Measurements from ENCODE around the gene ATP7B. TPM values are rescaled to one million over a fixed set of nuclear protein-coding genes. Genes with fewer than 3 reads are reported as not detected.

Gene ATP7B
- total RNA-seq, 1 donor from 2014 or later = 3.8 TPM

DNA sequence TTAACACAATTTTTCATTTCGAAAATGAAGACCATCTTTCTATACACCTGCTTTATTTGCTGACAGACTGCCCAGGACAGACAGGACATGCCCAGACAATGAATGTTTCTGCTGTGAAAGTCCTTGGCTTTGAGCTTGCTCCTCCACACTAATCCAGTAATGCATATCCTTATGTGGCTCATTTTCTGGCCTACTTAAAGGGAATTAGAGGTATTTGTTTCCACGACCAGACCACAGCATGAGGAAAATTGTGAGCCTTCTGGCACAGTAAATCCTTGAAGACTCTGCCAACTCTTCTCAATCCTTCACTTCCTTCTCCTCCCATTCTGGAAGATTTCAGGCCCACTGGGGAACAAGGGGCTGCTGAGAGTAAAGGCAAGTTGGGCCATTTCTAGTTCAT, 123.8 kb downstream of the ATP7B start:
- TF ChIP-seq, protein P1, sequence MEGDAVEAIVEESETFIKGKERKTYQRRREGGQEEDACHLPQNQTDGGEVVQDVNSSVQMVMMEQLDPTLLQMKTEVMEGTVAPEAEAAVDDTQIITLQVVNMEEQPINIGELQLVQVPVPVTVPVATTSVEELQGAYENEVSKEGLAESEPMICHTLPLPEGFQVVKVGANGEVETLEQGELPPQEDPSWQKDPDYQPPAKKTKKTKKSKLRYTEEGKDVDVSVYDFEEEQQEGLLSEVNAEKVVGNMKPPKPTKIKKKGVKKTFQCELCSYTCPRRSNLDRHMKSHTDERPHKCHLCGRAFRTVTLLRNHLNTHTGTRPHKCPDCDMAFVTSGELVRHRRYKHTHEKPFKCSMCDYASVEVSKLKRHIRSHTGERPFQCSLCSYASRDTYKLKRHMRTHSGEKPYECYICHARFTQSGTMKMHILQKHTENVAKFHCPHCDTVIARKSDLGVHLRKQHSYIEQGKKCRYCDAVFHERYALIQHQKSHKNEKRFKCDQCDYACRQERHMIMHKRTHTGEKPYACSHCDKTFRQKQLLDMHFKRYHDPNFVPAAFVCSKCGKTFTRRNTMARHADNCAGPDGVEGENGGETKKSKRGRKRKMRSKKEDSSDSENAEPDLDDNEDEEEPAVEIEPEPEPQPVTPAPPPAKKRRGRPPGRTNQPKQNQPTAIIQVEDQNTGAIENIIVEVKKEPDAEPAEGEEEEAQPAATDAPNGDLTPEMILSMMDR (IDR thresholded peaks at IDR 0.05; ENCODE audit: borderline replicate concordance) = no peak
- Histone ChIP-seq H3K27me3 (ENCODE audit: low read depth) (no peaks in the 10 kb centered on the region), H3K9me3 (replicated peaks) (peaks cover 4% of the 10 kb centered on the region), H3K4me3 (no peak overlapping the region), H3K27ac (replicated peaks) (no peak overlapping the region), H3K4me1 (no peaks in the 10 kb centered on the region), H3K36me3 (no peaks in the 10 kb centered on the region)
- no peak for DNase-seq
- intact Hi-C loops (cut with micrococcal nuclease) = no loop called here

DNA sequence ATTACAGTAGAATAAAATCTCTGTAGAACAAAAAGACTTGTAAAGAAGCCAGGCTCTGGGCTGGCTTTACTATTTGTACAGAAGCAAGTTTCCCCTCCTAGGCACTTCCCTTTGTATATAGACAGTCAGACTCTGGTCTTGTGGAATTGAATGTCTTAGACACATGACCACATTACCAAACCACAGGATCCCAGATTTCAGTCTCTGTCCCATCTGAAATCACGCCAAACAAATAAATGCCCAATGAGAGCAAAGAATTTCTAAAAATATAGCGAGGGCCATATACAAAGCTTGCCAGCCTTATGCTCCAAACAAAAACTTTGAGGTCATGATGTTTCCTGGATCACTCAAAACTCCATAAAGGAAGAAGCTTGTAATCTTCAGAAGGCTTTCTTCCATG, 125.6 kb downstream of the ATP7B start:
- intact Hi-C loops (cut with micrococcal nuclease) = no loop called here
- Histone ChIP-seq H3K27ac (replicated peaks) (no peak overlapping the region), H3K4me1 (no peaks in the 10 kb centered on the region), H3K27me3 (ENCODE audit: low read depth) (no peaks in the 10 kb centered on the region), H3K36me3 (no peaks in the 10 kb centered on the region), H3K9me3 (replicated peaks) (peaks cover 11% of the 10 kb centered on the region), H3K4me3 (no peak overlapping the region)
- no peak for DNase-seq
- TF ChIP-seq, protein P1 (IDR thresholded peaks at IDR 0.05; ENCODE audit: borderline replicate concordance) = no peak

DNA sequence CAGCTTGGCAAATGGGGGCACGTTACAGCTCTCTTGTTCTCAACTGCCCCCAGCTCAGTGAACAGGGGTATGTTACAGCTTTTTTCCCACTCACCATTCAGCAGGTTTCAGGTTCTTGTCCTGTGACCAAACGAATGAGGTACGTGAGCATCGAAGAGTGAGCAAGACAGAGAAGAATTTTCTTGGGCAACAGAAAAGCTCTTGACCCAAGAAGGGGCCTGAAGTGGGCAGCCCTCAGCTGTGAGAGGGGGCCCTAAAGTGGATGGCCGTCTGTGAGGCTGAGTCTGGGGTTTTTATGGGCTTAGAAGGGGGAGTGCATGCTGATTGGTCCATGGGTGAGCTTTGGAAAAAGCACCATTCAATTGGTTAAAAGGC, 128.0 kb downstream of the ATP7B start:
- intact Hi-C loops (cut with micrococcal nuclease) = no loop called here
- H3K9me3 ChIP-seq (replicated peaks) = peaks cover 11% of the 10 kb centered on the region
- no peak overlapping the region for H3K27ac ChIP-seq (replicated peaks)
- TF ChIP-seq, protein P1 (IDR thresholded peaks at IDR 0.05; ENCODE audit: borderline replicate concordance) = no peak
- H3K36me3 ChIP-seq = no peaks in the 10 kb centered on the region
- DNase-seq = no peak
- H3K27me3 ChIP-seq (ENCODE audit: low read depth) = no peaks in the 10 kb centered on the region
- no peaks in the 10 kb centered on the region for H3K4me1 ChIP-seq
- H3K4me3 ChIP-seq = no peak overlapping the region

Other genes starting within 250 kb of the ATP7B start
- 10.3 TPM for gene DHRS12, start 207.3 kb downstream of the ATP7B start, total RNA-seq
- gene TMEM272, start 166.3 kb downstream of the ATP7B start, total RNA-seq = 0.30 TPM
- gene CCDC70, start 149.5 kb downstream of the ATP7B start, total RNA-seq = not detected
- 22.7 TPM for gene ALG11, start 948 bp upstream of the ATP7B start, total RNA-seq
- 11.6 TPM for gene UTP14C, start 13.2 kb upstream of the ATP7B start, total RNA-seq
- 0.25 TPM for gene NEK5, start 117.6 kb upstream of the ATP7B start, total RNA-seq
- gene NEK3, start 148.1 kb upstream of the ATP7B start, total RNA-seq = 4.3 TPM

All from left ventricle myocardium inferior (tissue), 1 donor.